Hindlimb muscle (tissue), 1 donor: ENCODE results near the gene FAM20C. TPM values are rescaled to one million over a fixed set of nuclear protein-coding genes. Genes with fewer than 3 reads are reported as not detected.

Experiments
- DNase-seq: peaks from one replicate; pipeline ENCODE4 v3.0.0-alpha.2; 2013
- polyA plus RNA-seq: library from polyadenylated mRNA; unstranded; fragments of 120-200 nt; gene quantifications from one replicate; pipeline ENCODE4 v1.2.1, GENCODE V29; 2013; ENCODE audit not compliant: insufficient read length

FAM20C gene
- polyA plus RNA-seq, 1 donor = 41.7 TPM

- no peak for DNase-seq
These were observed 117.3 kb downstream of the FAM20C start for GRCh38 chr7:309586-310228.

Other genes starting within 250 kb of the FAM20C start
- not detected for gene FOXL3, start 97.6 kb downstream of the FAM20C start, polyA plus RNA-seq